ENCODE measurements around the gene MOGAT2. TPM values are rescaled to one million over a fixed set of nuclear protein-coding genes. Genes with fewer than 3 reads are reported as not detected.

Gene MOGAT2
- total and polyA plus RNA-seq, 2 of the 13 experiments (the other 11 are each of a cell fraction or from before 2014, with no cell fraction given) = 27.2 to 27.8 TPM

DNA sequence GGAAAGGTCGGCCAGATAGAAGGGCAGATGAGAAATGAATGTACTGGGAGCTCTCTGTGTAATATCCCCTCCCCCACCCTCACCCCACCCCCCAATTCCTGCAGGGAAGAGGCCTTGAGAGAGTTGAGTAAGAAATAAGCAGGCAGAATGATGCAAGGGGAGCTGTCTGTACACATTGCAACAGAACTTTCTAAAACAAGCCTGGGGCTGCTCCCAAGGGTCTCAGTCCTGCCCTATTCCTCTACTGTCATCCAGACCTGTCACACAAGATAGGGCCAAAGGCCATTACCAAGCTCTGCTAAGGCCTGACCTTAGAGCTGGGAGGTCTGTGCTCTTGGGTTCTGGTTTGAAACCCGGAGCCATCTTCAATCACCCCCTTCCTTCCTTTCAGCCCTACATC, 45.2 kb downstream of the MOGAT2 start (continued):
- TF ChIP-seq, protein P1, sequence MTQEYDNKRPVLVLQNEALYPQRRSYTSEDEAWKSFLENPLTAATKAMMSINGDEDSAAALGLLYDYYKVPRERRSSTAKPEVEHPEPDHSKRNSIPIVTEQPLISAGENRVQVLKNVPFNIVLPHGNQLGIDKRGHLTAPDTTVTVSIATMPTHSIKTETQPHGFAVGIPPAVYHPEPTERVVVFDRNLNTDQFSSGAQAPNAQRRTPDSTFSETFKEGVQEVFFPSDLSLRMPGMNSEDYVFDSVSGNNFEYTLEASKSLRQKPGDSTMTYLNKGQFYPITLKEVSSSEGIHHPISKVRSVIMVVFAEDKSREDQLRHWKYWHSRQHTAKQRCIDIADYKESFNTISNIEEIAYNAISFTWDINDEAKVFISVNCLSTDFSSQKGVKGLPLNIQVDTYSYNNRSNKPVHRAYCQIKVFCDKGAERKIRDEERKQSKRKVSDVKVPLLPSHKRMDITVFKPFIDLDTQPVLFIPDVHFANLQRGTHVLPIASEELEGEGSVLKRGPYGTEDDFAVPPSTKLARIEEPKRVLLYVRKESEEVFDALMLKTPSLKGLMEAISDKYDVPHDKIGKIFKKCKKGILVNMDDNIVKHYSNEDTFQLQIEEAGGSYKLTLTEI (CRISPR knock-in tag; conservative IDR thresholded peaks at IDR 0.05) = no peak
- TF ChIP-seq CENPX (CRISPR knock-in tag; IDR thresholded peaks at IDR 0.05) = no peak
- no peak for TF ChIP-seq NFATC3 (CRISPR knock-in tag; IDR thresholded peaks at IDR 0.05)
- TF ChIP-seq ZNF282 (IDR thresholded peaks at IDR 0.05; ENCODE audit: partially characterized antibody) = no peak
- TF ChIP-seq KLF9 (CRISPR knock-in tag; IDR thresholded peaks at IDR 0.05; ENCODE audit: low read depth) = no peak
- TF ChIP-seq ZNF768 (CRISPR knock-in tag; IDR thresholded peaks at IDR 0.05) = no peak
- no peak for TF ChIP-seq ZNF724P (CRISPR knock-in tag; IDR thresholded peaks at IDR 0.05; ENCODE audit: borderline replicate concordance)
- TF ChIP-seq KDM6A (CRISPR knock-in tag; IDR thresholded peaks at IDR 0.05; ENCODE audit: low read depth) = peak; percentile 68
- peak; percentile 75 for TF ChIP-seq DPF2 (CRISPR knock-in tag; IDR thresholded peaks at IDR 0.05; ENCODE audit: borderline replicate concordance, low read depth)
- TF ChIP-seq, protein P2, sequence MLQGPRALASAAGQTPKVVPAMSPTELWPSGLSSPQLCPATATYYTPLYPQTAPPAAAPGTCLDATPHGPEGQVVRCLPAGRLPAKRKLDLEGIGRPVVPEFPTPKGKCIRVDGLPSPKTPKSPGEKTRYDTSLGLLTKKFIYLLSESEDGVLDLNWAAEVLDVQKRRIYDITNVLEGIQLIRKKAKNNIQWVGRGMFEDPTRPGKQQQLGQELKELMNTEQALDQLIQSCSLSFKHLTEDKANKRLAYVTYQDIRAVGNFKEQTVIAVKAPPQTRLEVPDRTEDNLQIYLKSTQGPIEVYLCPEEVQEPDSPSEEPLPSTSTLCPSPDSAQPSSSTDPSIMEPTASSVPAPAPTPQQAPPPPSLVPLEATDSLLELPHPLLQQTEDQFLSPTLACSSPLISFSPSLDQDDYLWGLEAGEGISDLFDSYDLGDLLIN (CRISPR knock-in tag; IDR thresholded peaks at IDR 0.05; ENCODE audit: borderline replicate concordance) = no peak
- TF ChIP-seq, protein P3, sequence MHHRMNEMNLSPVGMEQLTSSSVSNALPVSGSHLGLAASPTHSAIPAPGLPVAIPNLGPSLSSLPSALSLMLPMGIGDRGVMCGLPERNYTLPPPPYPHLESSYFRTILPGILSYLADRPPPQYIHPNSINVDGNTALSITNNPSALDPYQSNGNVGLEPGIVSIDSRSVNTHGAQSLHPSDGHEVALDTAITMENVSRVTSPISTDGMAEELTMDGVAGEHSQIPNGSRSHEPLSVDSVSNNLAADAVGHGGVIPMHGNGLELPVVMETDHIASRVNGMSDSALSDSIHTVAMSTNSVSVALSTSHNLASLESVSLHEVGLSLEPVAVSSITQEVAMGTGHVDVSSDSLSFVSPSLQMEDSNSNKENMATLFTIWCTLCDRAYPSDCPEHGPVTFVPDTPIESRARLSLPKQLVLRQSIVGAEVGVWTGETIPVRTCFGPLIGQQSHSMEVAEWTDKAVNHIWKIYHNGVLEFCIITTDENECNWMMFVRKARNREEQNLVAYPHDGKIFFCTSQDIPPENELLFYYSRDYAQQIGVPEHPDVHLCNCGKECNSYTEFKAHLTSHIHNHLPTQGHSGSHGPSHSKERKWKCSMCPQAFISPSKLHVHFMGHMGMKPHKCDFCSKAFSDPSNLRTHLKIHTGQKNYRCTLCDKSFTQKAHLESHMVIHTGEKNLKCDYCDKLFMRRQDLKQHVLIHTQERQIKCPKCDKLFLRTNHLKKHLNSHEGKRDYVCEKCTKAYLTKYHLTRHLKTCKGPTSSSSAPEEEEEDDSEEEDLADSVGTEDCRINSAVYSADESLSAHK (CRISPR knock-in tag; IDR thresholded peaks at IDR 0.05; ENCODE audit: borderline replicate concordance) = no peak
- no peak for TF ChIP-seq ZNF552 (CRISPR knock-in tag; IDR thresholded peaks at IDR 0.05; ENCODE audit: borderline replicate concordance)
- TF ChIP-seq DNMT3B (CRISPR knock-in tag; conservative IDR thresholded peaks at IDR 0.05) = no peak
- TF ChIP-seq ZNF766 (CRISPR knock-in tag; IDR thresholded peaks at IDR 0.05; ENCODE audit: borderline replicate concordance) = no peak
- TF ChIP-seq MIER3 (CRISPR knock-in tag; IDR thresholded peaks at IDR 0.05; ENCODE audit: borderline replicate concordance) = peak; percentile 89; the same call in 1 of the 2 replicates
- TF ChIP-seq ZNF501 (CRISPR knock-in tag; IDR thresholded peaks at IDR 0.05) = no peak
- TF ChIP-seq KMT2B (CRISPR knock-in tag; IDR thresholded peaks at IDR 0.05) = no peak
- TF ChIP-seq FOXA3 (CRISPR knock-in tag; IDR thresholded peaks at IDR 0.05) = peak; percentile 96
- TF ChIP-seq, protein P4, sequence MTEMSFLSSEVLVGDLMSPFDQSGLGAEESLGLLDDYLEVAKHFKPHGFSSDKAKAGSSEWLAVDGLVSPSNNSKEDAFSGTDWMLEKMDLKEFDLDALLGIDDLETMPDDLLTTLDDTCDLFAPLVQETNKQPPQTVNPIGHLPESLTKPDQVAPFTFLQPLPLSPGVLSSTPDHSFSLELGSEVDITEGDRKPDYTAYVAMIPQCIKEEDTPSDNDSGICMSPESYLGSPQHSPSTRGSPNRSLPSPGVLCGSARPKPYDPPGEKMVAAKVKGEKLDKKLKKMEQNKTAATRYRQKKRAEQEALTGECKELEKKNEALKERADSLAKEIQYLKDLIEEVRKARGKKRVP (CRISPR knock-in tag; IDR thresholded peaks at IDR 0.05) = peak in 1 of 2 experiments; percentile 98; a peak in 2 of 4 replicates
- TF ChIP-seq ZNF10 (CRISPR knock-in tag; IDR thresholded peaks at IDR 0.05; ENCODE audit: borderline replicate concordance, low read depth) = no peak
- peak; percentile 70; the same call in 1 of the 2 replicates for TF ChIP-seq MTA1 (CRISPR knock-in tag; IDR thresholded peaks at IDR 0.05; ENCODE audit: borderline replicate concordance)
- TF ChIP-seq, protein P5, sequence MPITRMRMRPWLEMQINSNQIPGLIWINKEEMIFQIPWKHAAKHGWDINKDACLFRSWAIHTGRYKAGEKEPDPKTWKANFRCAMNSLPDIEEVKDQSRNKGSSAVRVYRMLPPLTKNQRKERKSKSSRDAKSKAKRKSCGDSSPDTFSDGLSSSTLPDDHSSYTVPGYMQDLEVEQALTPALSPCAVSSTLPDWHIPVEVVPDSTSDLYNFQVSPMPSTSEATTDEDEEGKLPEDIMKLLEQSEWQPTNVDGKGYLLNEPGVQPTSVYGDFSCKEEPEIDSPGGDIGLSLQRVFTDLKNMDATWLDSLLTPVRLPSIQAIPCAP (CRISPR knock-in tag; IDR thresholded peaks at IDR 0.05; ENCODE audit: low read depth) = no peak
- TF ChIP-seq, protein P6, sequence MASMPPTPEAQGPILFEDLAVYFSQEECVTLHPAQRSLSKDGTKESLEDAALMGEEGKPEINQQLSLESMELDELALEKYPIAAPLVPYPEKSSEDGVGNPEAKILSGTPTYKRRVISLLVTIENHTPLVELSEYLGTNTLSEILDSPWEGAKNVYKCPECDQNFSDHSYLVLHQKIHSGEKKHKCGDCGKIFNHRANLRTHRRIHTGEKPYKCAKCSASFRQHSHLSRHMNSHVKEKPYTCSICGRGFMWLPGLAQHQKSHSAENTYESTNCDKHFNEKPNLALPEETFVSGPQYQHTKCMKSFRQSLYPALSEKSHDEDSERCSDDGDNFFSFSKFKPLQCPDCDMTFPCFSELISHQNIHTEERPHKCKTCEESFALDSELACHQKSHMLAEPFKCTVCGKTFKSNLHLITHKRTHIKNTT (CRISPR knock-in tag; IDR thresholded peaks at IDR 0.05) = no peak
